ENCODE results near the gene IL13. TPM values are rescaled to one million over a fixed set of nuclear protein-coding genes. Genes with fewer than 3 reads are reported as not detected.

Gene IL13
- total RNA-seq, 1 experiment from 2014 or later, result not detected

DNA sequence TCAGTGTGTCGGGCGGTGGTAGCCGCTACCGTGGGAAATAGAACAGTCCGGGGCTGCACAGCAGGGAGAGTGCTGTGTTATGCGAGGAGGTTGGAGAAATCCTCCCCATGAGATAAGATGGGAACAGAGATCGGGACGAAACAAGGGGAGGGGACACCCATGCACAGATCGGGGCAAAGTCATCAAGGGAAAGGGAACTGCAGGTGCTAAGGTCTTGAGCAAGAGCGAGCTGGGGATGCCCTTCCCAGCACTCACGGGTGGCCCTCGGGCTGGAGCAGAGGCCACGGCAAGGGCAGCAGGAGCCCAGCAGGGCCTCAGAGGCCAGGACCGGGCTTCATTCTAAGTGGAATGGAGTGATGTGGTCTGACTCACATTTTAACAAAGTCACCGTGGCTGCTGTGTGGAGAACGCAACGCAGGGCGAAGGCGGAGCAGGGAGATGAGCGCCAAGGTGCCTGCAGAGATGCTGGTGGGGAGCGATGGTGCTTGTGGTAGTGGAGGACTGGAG is 7.7 kb downstream of the IL13 start:
- no peak overlapping the region for H3K27ac Mint-ChIP-seq
- H3K4me3 Mint-ChIP-seq, result no peak overlapping the region
- DNase-seq (ENCODE audit: low spot score) (no peak), ATAC-seq (no peak)
- TF ChIP-seq, protein P1, sequence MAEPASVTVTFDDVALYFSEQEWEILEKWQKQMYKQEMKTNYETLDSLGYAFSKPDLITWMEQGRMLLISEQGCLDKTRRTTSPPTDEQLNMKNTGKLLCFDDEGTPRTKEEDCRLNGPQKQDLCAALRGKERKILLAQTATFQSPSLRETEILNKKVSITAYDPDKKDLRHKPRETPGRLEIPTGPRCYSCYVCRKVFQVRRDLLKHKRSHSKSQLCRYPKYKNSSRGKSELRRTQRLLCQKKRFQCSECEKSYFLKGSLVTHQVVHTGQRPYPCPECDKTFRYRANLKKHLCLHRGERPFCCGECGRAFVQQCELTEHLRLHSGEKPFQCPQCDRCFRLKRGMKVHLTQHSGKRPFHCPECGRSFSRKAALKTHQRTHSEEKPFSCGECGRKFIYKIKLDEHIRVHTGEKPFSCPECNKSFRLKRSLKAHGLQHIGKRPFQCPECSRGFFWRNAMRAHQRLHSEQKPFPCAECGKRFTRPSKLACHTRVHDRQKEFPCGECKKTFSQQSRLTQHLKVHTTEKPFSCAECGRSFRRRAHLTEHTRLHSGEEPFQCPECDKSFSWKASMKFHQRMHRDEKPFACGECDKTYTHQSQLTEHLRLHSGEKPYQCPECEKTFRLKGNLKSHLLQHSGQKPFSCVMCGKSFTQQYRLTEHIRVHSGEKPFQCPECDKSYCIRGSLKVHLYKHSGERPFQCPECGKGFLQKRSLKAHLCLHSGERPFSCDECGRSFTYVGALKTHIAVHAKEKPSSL (CRISPR knock-in tag; conservative IDR thresholded peaks at IDR 0.05), result no peak
- no peak for TF ChIP-seq JAZF1 (CRISPR knock-in tag; IDR thresholded peaks at IDR 0.05)
- TF ChIP-seq FOXP1 (CRISPR knock-in tag; IDR thresholded peaks at IDR 0.05; ENCODE audit: borderline replicate concordance), result no peak
- TF ChIP-seq TEAD1 (CRISPR knock-in tag; IDR thresholded peaks at IDR 0.05), result no peak
- TF ChIP-seq, protein P2, sequence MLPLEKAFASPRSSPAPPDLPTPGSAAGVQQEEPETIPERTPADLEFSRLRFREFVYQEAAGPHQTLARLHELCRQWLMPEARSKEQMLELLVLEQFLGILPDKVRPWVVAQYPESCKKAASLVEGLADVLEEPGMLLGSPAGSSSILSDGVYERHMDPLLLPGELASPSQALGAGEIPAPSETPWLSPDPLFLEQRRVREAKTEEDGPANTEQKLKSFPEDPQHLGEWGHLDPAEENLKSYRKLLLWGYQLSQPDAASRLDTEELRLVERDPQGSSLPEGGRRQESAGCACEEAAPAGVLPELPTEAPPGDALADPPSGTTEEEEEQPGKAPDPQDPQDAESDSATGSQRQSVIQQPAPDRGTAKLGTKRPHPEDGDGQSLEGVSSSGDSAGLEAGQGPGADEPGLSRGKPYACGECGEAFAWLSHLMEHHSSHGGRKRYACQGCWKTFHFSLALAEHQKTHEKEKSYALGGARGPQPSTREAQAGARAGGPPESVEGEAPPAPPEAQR (CRISPR knock-in tag; IDR thresholded peaks at IDR 0.05), result no peak
- no peak for TF ChIP-seq SMAD3 (CRISPR knock-in tag; IDR thresholded peaks at IDR 0.05; ENCODE audit: borderline replicate concordance)
- TF ChIP-seq, protein P3, sequence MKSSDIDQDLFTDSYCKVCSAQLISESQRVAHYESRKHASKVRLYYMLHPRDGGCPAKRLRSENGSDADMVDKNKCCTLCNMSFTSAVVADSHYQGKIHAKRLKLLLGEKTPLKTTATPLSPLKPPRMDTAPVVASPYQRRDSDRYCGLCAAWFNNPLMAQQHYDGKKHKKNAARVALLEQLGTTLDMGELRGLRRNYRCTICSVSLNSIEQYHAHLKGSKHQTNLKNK (CRISPR knock-in tag; IDR thresholded peaks at IDR 0.05), result no peak
- TF ChIP-seq IRF2 (CRISPR knock-in tag; IDR thresholded peaks at IDR 0.05; ENCODE audit: borderline replicate concordance, low read depth), result no peak
- TF ChIP-seq, protein P4, sequence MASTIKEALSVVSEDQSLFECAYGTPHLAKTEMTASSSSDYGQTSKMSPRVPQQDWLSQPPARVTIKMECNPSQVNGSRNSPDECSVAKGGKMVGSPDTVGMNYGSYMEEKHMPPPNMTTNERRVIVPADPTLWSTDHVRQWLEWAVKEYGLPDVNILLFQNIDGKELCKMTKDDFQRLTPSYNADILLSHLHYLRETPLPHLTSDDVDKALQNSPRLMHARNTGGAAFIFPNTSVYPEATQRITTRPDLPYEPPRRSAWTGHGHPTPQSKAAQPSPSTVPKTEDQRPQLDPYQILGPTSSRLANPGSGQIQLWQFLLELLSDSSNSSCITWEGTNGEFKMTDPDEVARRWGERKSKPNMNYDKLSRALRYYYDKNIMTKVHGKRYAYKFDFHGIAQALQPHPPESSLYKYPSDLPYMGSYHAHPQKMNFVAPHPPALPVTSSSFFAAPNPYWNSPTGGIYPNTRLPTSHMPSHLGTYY (CRISPR knock-in tag; IDR thresholded peaks at IDR 0.05), result no peak
- no peak for TF ChIP-seq NFYB (CRISPR knock-in tag; conservative IDR thresholded peaks at IDR 0.05; ENCODE audit: low read depth)
- TF ChIP-seq NFATC4 (CRISPR knock-in tag; IDR thresholded peaks at IDR 0.05), result no peak
- no peak for TF ChIP-seq ZNF263 (CRISPR knock-in tag; IDR thresholded peaks at IDR 0.05; ENCODE audit: low read depth)
- no peak for TF ChIP-seq GRHL2 (CRISPR knock-in tag; IDR thresholded peaks at IDR 0.05; ENCODE audit: insufficient replicate concordance, severe bottlenecking)
- TF ChIP-seq ZNF219 (CRISPR knock-in tag; IDR thresholded peaks at IDR 0.05; ENCODE audit: borderline replicate concordance), result no peak
- TF ChIP-seq KAT7 (CRISPR knock-in tag; IDR thresholded peaks at IDR 0.05; ENCODE audit: borderline replicate concordance), result no peak
- TF ChIP-seq, protein P5, sequence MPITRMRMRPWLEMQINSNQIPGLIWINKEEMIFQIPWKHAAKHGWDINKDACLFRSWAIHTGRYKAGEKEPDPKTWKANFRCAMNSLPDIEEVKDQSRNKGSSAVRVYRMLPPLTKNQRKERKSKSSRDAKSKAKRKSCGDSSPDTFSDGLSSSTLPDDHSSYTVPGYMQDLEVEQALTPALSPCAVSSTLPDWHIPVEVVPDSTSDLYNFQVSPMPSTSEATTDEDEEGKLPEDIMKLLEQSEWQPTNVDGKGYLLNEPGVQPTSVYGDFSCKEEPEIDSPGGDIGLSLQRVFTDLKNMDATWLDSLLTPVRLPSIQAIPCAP (CRISPR knock-in tag; IDR thresholded peaks at IDR 0.05), result no peak
- no peak for TF ChIP-seq RELA (CRISPR knock-in tag; IDR thresholded peaks at IDR 0.05; ENCODE audit: borderline replicate concordance)
- no peak for TF ChIP-seq CREM (CRISPR knock-in tag; IDR thresholded peaks at IDR 0.05)
- TF ChIP-seq, protein P6, sequence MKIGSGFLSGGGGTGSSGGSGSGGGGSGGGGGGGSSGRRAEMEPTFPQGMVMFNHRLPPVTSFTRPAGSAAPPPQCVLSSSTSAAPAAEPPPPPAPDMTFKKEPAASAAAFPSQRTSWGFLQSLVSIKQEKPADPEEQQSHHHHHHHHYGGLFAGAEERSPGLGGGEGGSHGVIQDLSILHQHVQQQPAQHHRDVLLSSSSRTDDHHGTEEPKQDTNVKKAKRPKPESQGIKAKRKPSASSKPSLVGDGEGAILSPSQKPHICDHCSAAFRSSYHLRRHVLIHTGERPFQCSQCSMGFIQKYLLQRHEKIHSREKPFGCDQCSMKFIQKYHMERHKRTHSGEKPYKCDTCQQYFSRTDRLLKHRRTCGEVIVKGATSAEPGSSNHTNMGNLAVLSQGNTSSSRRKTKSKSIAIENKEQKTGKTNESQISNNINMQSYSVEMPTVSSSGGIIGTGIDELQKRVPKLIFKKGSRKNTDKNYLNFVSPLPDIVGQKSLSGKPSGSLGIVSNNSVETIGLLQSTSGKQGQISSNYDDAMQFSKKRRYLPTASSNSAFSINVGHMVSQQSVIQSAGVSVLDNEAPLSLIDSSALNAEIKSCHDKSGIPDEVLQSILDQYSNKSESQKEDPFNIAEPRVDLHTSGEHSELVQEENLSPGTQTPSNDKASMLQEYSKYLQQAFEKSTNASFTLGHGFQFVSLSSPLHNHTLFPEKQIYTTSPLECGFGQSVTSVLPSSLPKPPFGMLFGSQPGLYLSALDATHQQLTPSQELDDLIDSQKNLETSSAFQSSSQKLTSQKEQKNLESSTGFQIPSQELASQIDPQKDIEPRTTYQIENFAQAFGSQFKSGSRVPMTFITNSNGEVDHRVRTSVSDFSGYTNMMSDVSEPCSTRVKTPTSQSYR (CRISPR knock-in tag; IDR thresholded peaks at IDR 0.05), result no peak
- H3K9me3 Mint-ChIP-seq, result peaks cover 2% of the 10 kb centered on the region
- peaks cover 13% of the 10 kb centered on the region; the same call in 1 of the 2 replicates for H3K4me1 Mint-ChIP-seq
- H3K36me3 Mint-ChIP-seq, result no peaks in the 10 kb centered on the region
- H3K27me3 Mint-ChIP-seq (ENCODE audit: low read depth), result no peaks in the 10 kb centered on the region; the same call in 1 of the 2 replicates
- CTCF ChIA-PET, result interaction anchor here (2.1 kb wide), 1 partner anchor 12 kb away, joined by 9 read pairs; no protein-coding TSS in a partner anchor
- POLR2A ChIA-PET, result no interaction called here

All from WTC11 (cell line).